ENCODE measurements around the gene FAM53B. TPM values are rescaled to one million over a fixed set of nuclear protein-coding genes. Genes with fewer than 3 reads are reported as not detected.
A peak's percentile ranks its signal among the peaks of the same experiment; 100 is the strongest.

Gene FAM53B
- total and polyA plus RNA-seq, 4 donors, result 14.6 to 45.4 (median 18.2) TPM

DNA sequence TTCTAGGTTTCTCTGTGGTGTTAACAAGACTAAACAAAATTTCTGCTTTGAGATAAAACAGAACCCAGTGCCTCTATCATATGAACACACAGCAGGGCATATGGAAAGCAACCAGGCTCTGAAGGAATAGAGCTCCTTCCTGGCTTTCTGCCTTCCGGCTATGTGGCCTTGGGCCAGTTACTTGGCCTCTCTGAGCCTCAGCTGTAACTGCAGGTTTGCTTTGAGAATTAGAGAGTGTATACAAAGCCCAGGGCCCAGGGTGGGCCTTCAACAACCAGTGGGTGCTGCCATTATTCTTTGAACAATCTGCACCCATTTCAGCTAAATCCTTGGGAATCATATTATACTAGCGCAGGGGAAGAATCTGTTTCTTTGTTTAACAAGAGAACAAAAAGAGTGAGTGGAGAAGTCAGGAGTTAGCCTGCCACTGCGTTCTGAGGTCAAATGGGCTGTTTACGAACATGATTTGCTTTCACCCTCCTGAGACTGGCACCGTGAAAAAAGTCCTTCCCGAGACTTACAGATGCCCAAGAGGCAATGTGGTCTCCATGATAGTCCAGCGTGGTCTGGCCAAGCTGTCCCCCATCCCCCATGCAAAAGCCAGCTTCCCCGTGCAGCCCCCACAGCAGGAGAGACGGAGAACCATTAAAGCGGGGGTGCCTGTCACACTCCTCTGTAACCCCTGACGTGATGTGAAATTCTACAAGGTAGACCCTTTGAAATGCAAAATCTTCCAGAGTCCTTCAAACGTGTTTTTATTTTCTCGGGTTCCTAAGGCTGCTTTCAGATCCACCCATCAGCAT lies 4.9 kb downstream of the FAM53B start:
- Histone ChIP-seq H3K36me3 (ENCODE audit: control insufficient read depth in 4 of 4, insufficient read depth in 4 of 4, low read length in 4 of 4) (peaks cover 0 to 2% (median under 1%) of the 10 kb centered on the region in 4 donors), H3K9ac (ENCODE audit: insufficient read depth in 1 of 2, low read length in 2 of 2) (no peak overlapping the region), H3K4me1 (ENCODE audit: control insufficient read depth in 5 of 5, insufficient read depth in 5 of 5, low read length in 5 of 5) (peaks cover 31 to 76% (median 40%) of the 10 kb centered on the region in 5 donors), H3K4me3 (no peak overlapping the region), H3K27ac (ENCODE audit: low read depth in 1 of 2, low read length in 1 of 2) (peak overlapping the region in 1 of 2 donors; percentile 2), H3K27me3 (ENCODE audit: control insufficient read depth in 3 of 3, insufficient read depth in 3 of 3, low read length in 2 of 3) (no peaks in the 10 kb centered on the region), H3K9me3 (ENCODE audit: control insufficient read depth in 4 of 4, insufficient read depth in 3 of 4, low read length in 3 of 4) (no peaks in the 10 kb centered on the region)
- DNase-seq (no peak), ATAC-seq (ENCODE audit: insufficient read depth, low FRiP score) (no peak)
- TF ChIP-seq, protein P1, sequence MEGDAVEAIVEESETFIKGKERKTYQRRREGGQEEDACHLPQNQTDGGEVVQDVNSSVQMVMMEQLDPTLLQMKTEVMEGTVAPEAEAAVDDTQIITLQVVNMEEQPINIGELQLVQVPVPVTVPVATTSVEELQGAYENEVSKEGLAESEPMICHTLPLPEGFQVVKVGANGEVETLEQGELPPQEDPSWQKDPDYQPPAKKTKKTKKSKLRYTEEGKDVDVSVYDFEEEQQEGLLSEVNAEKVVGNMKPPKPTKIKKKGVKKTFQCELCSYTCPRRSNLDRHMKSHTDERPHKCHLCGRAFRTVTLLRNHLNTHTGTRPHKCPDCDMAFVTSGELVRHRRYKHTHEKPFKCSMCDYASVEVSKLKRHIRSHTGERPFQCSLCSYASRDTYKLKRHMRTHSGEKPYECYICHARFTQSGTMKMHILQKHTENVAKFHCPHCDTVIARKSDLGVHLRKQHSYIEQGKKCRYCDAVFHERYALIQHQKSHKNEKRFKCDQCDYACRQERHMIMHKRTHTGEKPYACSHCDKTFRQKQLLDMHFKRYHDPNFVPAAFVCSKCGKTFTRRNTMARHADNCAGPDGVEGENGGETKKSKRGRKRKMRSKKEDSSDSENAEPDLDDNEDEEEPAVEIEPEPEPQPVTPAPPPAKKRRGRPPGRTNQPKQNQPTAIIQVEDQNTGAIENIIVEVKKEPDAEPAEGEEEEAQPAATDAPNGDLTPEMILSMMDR (IDR thresholded peaks at IDR 0.05; ENCODE audit: control extremely low read depth, extremely low read depth), result no peak
- WGBS, 2 donors, result 71 to 78% methylated on average over 13 of the region's 13 CpGs

- DNase-seq, result no peak
- peaks cover 0 to 4% (median under 1%) of the 10 kb centered on the region in 4 donors for H3K36me3 ChIP-seq (ENCODE audit: control insufficient read depth in 4 of 4, insufficient read depth in 4 of 4, low read length in 4 of 4)
- H3K4me3 ChIP-seq, result no peak overlapping the region
- peaks cover 31 to 84% (median 47%) of the 10 kb centered on the region in 5 donors for H3K4me1 ChIP-seq (ENCODE audit: control insufficient read depth in 5 of 5, insufficient read depth in 5 of 5, low read length in 5 of 5)
- WGBS, 2 donors, result 56 to 72% methylated on average over 6 of the region's 6 CpGs
- H3K9ac ChIP-seq (ENCODE audit: insufficient read depth in 1 of 2, low read length in 2 of 2), result no peak overlapping the region
- ATAC-seq (ENCODE audit: insufficient read depth, low FRiP score), result no peak
- H3K27me3 ChIP-seq (ENCODE audit: control insufficient read depth in 3 of 3, insufficient read depth in 3 of 3, low read length in 2 of 3), result no peaks in the 10 kb centered on the region
- TF ChIP-seq, protein P1 (IDR thresholded peaks at IDR 0.05; ENCODE audit: control extremely low read depth, extremely low read depth), result no peak
- peak overlapping the region in 1 of 2 donors; percentile 51 for H3K27ac ChIP-seq (ENCODE audit: low read depth in 1 of 2, low read length in 1 of 2)
- no peaks in the 10 kb centered on the region for H3K9me3 ChIP-seq (ENCODE audit: control insufficient read depth in 4 of 4, insufficient read depth in 3 of 4, low read length in 3 of 4)
These were observed 5.7 kb downstream of the FAM53B start for GRCh38 chr10:124738441-124738840.

DNA sequence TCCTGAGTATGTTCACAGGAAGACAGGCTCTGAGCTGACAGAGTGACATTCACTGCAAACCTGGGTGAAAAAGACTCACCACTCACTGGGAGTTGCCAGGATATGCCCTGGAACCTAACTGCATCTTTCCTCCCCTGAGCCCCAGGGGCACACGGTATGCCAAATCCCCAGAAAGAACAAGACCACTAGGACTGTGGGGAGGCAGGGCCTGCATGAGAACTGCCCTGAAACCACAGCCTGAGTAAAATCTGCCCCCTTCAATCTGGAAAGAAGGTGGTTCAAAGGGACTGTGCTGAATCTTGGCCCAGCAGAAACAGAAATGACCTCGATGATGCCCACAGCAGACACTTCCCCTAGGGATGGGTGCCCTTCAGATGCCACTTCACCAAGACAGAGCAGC lies 6.5 kb downstream of the FAM53B start:
- DNase-seq (no peak), ATAC-seq (ENCODE audit: insufficient read depth, low FRiP score) (no peak)
- no peaks in the 10 kb centered on the region for H3K27me3 ChIP-seq (ENCODE audit: control insufficient read depth in 3 of 3, insufficient read depth in 3 of 3, low read length in 2 of 3)
- no peak overlapping the region for H3K4me3 ChIP-seq
- H3K27ac ChIP-seq (ENCODE audit: low read depth in 1 of 2, low read length in 1 of 2), result peak overlapping the region in 1 of 2 donors; percentile 59
- no peaks in the 10 kb centered on the region for H3K9me3 ChIP-seq (ENCODE audit: control insufficient read depth in 4 of 4, insufficient read depth in 3 of 4, low read length in 3 of 4)
- H3K9ac ChIP-seq (ENCODE audit: insufficient read depth in 1 of 2, low read length in 2 of 2), result no peak overlapping the region
- 70 to 78% methylated on average over 2 of the region's 2 CpGs for WGBS, 2 donors
- peaks cover 0 to 4% (median under 1%) of the 10 kb centered on the region in 4 donors for H3K36me3 ChIP-seq (ENCODE audit: control insufficient read depth in 4 of 4, insufficient read depth in 4 of 4, low read length in 4 of 4)
- H3K4me1 ChIP-seq (ENCODE audit: control insufficient read depth in 5 of 5, insufficient read depth in 5 of 5, low read length in 5 of 5), result peaks cover 31 to 90% (median 54%) of the 10 kb centered on the region in 5 donors
- TF ChIP-seq, protein P1 (IDR thresholded peaks at IDR 0.05; ENCODE audit: control extremely low read depth, extremely low read depth), result no peak
